Fibroblast of villous mesenchyme (primary cell): ENCODE data around the gene ZHX3. TPM values are rescaled to one million over a fixed set of nuclear protein-coding genes. Genes with fewer than 3 reads are reported as not detected.

Experiments
- DNase-seq: peaks from one replicate; pipeline ENCODE4 v3.0.0-alpha.2; 2010; ENCODE audit warnings: low read depth
- H3K4me3 ChIP-seq: 2 replicates; pipeline ENCODE4 v1.5.1; 2011; ENCODE audit warnings: low read depth, mild to moderate bottlenecking, low read length
- total RNA-seq: library from RNA; depleted of rRNA; stranded (reverse); fragments of >200 nt; gene quantifications from 2 replicates; pipeline ENCODE4 v1.2.3, GENCODE V29; 2012
- TF ChIP-seq, protein P1 (sequence below): IDR thresholded peaks from 2 replicates; pipeline ENCODE4 v1.5.1; 2012; ENCODE audit warnings: low read depth, mild to moderate bottlenecking, low read length; ENCODE audit not compliant: insufficient read depth

The ZHX3 gene
- total RNA-seq, 1 donor, result 39.3 TPM

- H3K4me3 ChIP-seq, result no peak overlapping the region
- TF ChIP-seq, protein P1, sequence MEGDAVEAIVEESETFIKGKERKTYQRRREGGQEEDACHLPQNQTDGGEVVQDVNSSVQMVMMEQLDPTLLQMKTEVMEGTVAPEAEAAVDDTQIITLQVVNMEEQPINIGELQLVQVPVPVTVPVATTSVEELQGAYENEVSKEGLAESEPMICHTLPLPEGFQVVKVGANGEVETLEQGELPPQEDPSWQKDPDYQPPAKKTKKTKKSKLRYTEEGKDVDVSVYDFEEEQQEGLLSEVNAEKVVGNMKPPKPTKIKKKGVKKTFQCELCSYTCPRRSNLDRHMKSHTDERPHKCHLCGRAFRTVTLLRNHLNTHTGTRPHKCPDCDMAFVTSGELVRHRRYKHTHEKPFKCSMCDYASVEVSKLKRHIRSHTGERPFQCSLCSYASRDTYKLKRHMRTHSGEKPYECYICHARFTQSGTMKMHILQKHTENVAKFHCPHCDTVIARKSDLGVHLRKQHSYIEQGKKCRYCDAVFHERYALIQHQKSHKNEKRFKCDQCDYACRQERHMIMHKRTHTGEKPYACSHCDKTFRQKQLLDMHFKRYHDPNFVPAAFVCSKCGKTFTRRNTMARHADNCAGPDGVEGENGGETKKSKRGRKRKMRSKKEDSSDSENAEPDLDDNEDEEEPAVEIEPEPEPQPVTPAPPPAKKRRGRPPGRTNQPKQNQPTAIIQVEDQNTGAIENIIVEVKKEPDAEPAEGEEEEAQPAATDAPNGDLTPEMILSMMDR, result no peak
- DNase-seq, result no peak
Measured at GRCh38 chr20:41353530-41353929, 36.0 kb upstream of the ZHX3 start.

GRCh38 chr20:41352666-41353065 is 35.1 kb upstream of the ZHX3 start:
- TF ChIP-seq, protein P1, result no peak
- DNase-seq, result no peak
- H3K4me3 ChIP-seq, result no peak overlapping the region

GRCh38 chr20:41352106-41352505 is 34.6 kb upstream of the ZHX3 start:
- TF ChIP-seq, protein P1, result no peak
- no peak for DNase-seq

GRCh38 chr20:41350408-41350962 is 33.0 kb upstream of the ZHX3 start:
- no peak for DNase-seq
- no peak overlapping the region for H3K4me3 ChIP-seq
- TF ChIP-seq, protein P1, result no peak

More at GRCh38 chr20:41352106-41352505, 34.6 kb upstream of the ZHX3 start:
- no peak overlapping the region for H3K4me3 ChIP-seq

GRCh38 chr20:41349943-41350342 is 32.4 kb upstream of the ZHX3 start:
- TF ChIP-seq, protein P1, result no peak
- no peak for DNase-seq

GRCh38 chr20:41349266-41349665 is 31.7 kb upstream of the ZHX3 start:
- TF ChIP-seq, protein P1, result no peak
- no peak overlapping the region for H3K4me3 ChIP-seq
- DNase-seq, result no peak

More at GRCh38 chr20:41349943-41350342, 32.4 kb upstream of the ZHX3 start:
- no peak overlapping the region for H3K4me3 ChIP-seq
